H4 (cell line): ENCODE data around the gene METTL8. TPM values are rescaled to one million over a fixed set of nuclear protein-coding genes. Genes with fewer than 3 reads are reported as not detected.

Source experiments
- DNase-seq: peaks from one replicate; pipeline ENCODE4 v3.0.0-alpha.2; 2015; ENCODE audit warnings: low spot score
- total RNA-seq: library from RNA; depleted of rRNA; stranded (reverse); fragments of >200 nt; shearing (Covaris generic); gene quantifications from 2 replicates; pipeline ENCODE4 v1.2.3, GENCODE V29; 2014; rRNA removed

METTL8 gene
- total RNA-seq, result 18.0 and 22.0 TPM in 2 replicates

GRCh38 chr2:171433763-171434012 lies at the start of gene METTL8:
Gene METTL8, minus strand, starts transcription at chr2:171433990. Its CDS starts 41,805 bp downstream, at chr2:171392185.
- DNase-seq, result no peak

GRCh38 chr2:171482877-171483276 lies 49.1 kb upstream of the METTL8 start:
- DNase-seq, result no peak

GRCh38 chr2:171482308-171482707 lies 48.5 kb upstream of the METTL8 start:
- no peak for DNase-seq

- no peak for DNase-seq
Observed at GRCh38 chr2:171480908-171481307, 47.1 kb upstream of the METTL8 start.

- peak; percentile 5 for DNase-seq
Observed at GRCh38 chr2:171479154-171479814, 45.5 kb upstream of the METTL8 start.

GRCh38 chr2:171478345-171478744 lies 44.6 kb upstream of the METTL8 start:
- DNase-seq, result no peak

- no peak for DNase-seq
Observed at GRCh38 chr2:171475979-171476378, 42.2 kb upstream of the METTL8 start.

GRCh38 chr2:171470129-171470528 lies 36.3 kb upstream of the METTL8 start:
- DNase-seq, result no peak

GRCh38 chr2:171469176-171469575 lies 35.4 kb upstream of the METTL8 start:
- no peak for DNase-seq

GRCh38 chr2:171460537-171460936 lies 26.7 kb upstream of the METTL8 start:
- no peak for DNase-seq

- DNase-seq, result no peak
Observed at GRCh38 chr2:171459498-171459897, 25.7 kb upstream of the METTL8 start.

- no peak for DNase-seq
Observed at GRCh38 chr2:171452773-171453172, 19.0 kb upstream of the METTL8 start.

GRCh38 chr2:171451074-171451473 lies 17.3 kb upstream of the METTL8 start:
- DNase-seq, result no peak

GRCh38 chr2:171447675-171448074 lies 13.9 kb upstream of the METTL8 start:
- DNase-seq, result no peak

GRCh38 chr2:171441470-171441869 lies 7.7 kb upstream of the METTL8 start:
- DNase-seq, result no peak

GRCh38 chr2:171436307-171436706 lies 2.5 kb upstream of the METTL8 start:
- peak; percentile 20 for DNase-seq

- peak; percentile 93 for DNase-seq
Observed at GRCh38 chr2:171434013-171434989, 511 bp upstream of the METTL8 start, which contains the start of gene DCAF17. Gene DCAF17, plus strand, starts transcription at chr2:171434226. Its CDS starts 352 bp downstream, at chr2:171434578.

- DNase-seq, result peak; percentile 14
Observed at GRCh38 chr2:171432969-171433762, 624 bp downstream of the METTL8 start.

GRCh38 chr2:171432206-171432968 lies 1.4 kb downstream of the METTL8 start:
- no peak for DNase-seq

GRCh38 chr2:171431677-171432167 lies 2.1 kb downstream of the METTL8 start:
- no peak for DNase-seq
